Activated T-helper 17 cell treated with anti-CD3 and anti-CD28 coated beads, Interleukin-2, amount 50 U/mL, for 72 hours (primary cell): ENCODE data around the gene TCF7L1. TPM values are rescaled to one million over a fixed set of nuclear protein-coding genes. Genes with fewer than 3 reads are reported as not detected.

Source experiments
- ATAC-seq: fragments of 150-1000 bp; cut with Tn5 transposase; replicated peaks from 2 replicates; pipeline ENCODE4 v1.10.0; 2021; ENCODE audit warnings: mild to moderate bottlenecking, moderate library complexity
- H3K27ac Mint-ChIP-seq: one replicate; pipeline ENCODE4 v1.8.0; 2022; ENCODE audit warnings: mixed read lengths
- H3K27me3 Mint-ChIP-seq: one replicate; pipeline ENCODE4 v1.8.0; 2022; ENCODE audit warnings: mixed read lengths
- H3K36me3 Mint-ChIP-seq: one replicate; pipeline ENCODE4 v1.8.0; 2022; ENCODE audit warnings: low read depth, mild to moderate bottlenecking, mixed read lengths
- H3K4me1 Mint-ChIP-seq: one replicate; pipeline ENCODE4 v1.8.0; 2022; ENCODE audit warnings: mixed read lengths
- H3K4me3 Mint-ChIP-seq: one replicate; pipeline ENCODE4 v1.8.0; 2022; ENCODE audit warnings: mild to moderate bottlenecking, mixed read lengths
- H3K9me3 Mint-ChIP-seq: one replicate; pipeline ENCODE4 v1.8.0; 2022; ENCODE audit warnings: mixed read lengths
- total RNA-seq, 2 donors: library from RNA; stranded (reverse); gene quantifications; one replicate each; pipeline ENCODE4 v1.2.3, GENCODE V29; 2022

Gene TCF7L1
- total RNA-seq, 2 donors from 2014 or later = not detected

DNA sequence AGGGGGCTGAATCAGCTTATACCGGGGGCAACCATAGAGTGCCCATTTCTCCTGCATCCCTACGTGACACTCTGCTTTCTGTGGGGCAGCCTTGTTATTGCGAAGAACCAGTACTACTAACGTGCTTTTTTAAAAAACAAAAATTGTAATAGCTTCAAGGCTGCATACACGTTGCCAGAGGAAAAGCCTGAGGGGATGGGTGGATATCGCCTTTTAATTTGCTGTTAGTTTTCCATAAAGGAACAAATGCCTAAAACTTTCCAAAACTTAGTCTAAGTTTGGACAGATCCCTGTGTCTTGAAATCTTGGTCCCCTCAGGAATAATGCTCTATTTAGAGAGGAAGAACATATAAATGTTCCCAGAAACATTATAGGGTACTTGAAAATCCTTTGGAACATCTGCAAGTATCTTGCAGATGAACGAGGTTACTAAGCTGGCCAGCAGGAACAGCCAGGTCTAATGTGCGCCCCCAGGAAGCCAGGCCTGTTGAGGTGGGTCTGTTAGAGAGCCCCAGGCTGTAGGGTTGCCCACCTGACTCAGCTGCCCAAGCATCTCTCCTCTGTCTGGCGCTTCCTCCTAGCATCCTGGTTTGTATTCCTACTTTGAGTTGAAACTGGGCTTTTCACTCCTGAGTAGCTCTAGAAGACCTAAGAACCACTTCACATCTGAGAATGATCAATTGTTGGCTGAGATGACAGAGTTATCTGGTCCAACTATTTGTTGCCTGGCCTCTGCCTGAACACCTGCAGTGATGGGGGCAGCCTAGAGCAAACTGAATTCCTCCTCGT lies 97.7 kb downstream of the TCF7L1 start:
- Mint-ChIP-seq H3K4me3 (no peak overlapping the region), H3K27ac (no peak overlapping the region), H3K9me3 (no peaks in the 10 kb centered on the region), H3K4me1 (no peaks in the 10 kb centered on the region), H3K27me3 (peaks cover 20% of the 10 kb centered on the region), H3K36me3 (no peaks in the 10 kb centered on the region)
- ATAC-seq = no peak

DNA sequence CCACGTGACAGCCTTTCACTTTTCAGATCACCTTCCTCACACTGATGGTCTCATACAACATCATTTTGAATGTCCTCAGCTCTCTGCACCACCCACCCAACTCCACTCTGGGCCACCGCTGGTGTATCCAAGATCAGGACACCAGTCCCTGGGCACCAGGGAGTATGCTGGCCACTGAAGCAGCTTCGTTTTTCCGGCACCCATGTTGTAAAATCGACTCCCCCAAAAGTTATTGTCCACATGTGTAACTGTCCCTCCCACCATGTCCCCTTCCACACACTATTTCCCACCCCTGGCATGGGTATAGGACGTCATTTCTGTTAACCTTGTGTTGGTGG lies 98.2 kb downstream of the TCF7L1 start:
- ATAC-seq = no peak
- Mint-ChIP-seq H3K27ac (no peak overlapping the region), H3K27me3 (peaks cover 20% of the 10 kb centered on the region), H3K4me1 (no peaks in the 10 kb centered on the region), H3K9me3 (no peaks in the 10 kb centered on the region), H3K36me3 (no peaks in the 10 kb centered on the region), H3K4me3 (no peak overlapping the region)

DNA sequence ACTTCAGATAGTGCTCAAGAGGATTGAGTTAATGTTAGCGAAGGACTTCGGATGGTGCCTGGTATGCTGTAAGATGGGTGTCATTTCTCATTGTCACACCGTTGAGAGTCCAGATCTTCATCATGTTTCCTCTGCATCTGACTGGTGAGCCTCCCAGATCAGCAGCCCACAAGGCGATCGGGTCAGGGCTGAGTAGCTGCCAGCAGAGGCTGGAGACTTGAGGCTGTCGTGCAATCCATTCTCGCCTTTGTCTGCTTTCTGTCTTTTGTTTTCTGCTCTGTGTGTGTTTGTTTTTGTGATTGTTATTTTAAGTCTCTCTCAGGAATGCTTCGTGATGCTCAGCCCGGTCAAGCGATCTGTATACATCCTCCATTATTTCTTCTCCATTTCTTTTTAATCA lies 98.8 kb downstream of the TCF7L1 start:
- Mint-ChIP-seq H3K27ac (no peak overlapping the region), H3K36me3 (no peaks in the 10 kb centered on the region), H3K9me3 (no peaks in the 10 kb centered on the region), H3K4me3 (no peak overlapping the region), H3K4me1 (no peaks in the 10 kb centered on the region), H3K27me3 (peaks cover 21% of the 10 kb centered on the region)
- ATAC-seq = no peak

DNA sequence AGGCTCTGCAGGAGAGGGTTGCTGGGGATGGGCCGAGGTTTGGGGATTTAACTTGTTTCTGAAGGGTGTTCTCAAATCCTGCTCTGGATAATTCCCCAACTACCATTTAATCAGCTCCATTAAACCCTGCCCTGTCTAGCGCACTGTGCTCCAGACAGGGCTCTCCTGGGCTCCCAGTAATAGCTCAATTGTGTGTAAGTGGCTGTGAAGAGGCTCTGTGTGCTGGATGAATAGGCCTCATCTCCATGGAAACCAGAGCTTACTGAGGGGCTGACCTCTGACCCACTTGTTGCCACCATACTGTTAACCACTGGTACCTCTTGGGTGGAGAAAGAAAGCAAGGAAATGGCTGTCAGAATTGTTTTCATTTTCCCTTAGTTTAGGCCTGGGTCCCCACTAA lies 101.7 kb downstream of the TCF7L1 start:
- Mint-ChIP-seq H3K27ac (no peak overlapping the region), H3K9me3 (no peaks in the 10 kb centered on the region), H3K27me3 (peaks cover 32% of the 10 kb centered on the region), H3K4me3 (no peak overlapping the region), H3K36me3 (no peaks in the 10 kb centered on the region), H3K4me1 (no peaks in the 10 kb centered on the region)
- ATAC-seq = no peak

DNA sequence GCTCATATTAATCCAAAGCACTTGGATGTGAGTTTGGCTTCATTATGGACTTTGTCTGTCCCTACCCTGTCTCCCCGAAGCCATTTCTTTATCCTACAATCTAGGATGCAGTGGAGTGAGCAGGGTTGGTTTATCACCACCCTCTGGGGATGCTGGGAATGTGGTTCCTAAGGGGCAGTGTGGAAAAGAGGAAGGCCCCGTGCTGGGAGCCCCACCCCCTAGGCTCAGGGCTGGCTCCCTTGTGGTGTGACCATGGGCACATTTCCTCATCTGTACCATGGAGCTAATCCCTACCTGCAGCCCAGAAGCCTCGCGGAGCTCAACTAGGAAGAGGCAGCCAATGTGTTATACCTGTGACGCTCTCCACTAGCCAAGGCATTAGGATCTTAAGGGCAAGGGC lies 102.1 kb downstream of the TCF7L1 start:
- Mint-ChIP-seq H3K36me3 (no peaks in the 10 kb centered on the region), H3K27me3 (peaks cover 32% of the 10 kb centered on the region), H3K4me3 (no peak overlapping the region), H3K9me3 (no peaks in the 10 kb centered on the region), H3K27ac (no peak overlapping the region), H3K4me1 (no peaks in the 10 kb centered on the region)
- no peak for ATAC-seq

DNA sequence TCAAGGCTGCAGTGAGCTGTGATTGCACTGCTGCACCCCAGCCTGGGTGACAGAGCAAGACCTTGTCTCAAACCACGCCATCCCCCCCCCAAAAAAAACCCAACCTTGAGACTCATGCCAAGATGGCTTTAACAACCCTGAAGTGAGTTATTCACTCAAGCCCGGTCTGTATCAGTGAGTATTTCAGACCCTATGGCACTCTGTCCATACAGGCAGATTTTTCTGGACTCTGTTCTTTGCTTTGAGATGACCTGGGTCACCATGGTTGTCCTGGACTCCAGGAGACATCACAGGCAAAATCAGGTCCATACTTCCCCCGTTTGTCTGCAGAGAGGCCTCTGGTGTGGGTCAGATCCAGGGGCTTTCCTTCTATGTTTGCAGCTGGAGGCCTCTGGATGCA lies 102.9 kb downstream of the TCF7L1 start:
- H3K4me3 Mint-ChIP-seq = no peak overlapping the region
- no peak for ATAC-seq
- H3K27me3 Mint-ChIP-seq = peaks cover 32% of the 10 kb centered on the region
- H3K4me1 Mint-ChIP-seq = no peaks in the 10 kb centered on the region
- no peak overlapping the region for H3K27ac Mint-ChIP-seq
- no peaks in the 10 kb centered on the region for H3K36me3 Mint-ChIP-seq
- H3K9me3 Mint-ChIP-seq = no peaks in the 10 kb centered on the region

DNA sequence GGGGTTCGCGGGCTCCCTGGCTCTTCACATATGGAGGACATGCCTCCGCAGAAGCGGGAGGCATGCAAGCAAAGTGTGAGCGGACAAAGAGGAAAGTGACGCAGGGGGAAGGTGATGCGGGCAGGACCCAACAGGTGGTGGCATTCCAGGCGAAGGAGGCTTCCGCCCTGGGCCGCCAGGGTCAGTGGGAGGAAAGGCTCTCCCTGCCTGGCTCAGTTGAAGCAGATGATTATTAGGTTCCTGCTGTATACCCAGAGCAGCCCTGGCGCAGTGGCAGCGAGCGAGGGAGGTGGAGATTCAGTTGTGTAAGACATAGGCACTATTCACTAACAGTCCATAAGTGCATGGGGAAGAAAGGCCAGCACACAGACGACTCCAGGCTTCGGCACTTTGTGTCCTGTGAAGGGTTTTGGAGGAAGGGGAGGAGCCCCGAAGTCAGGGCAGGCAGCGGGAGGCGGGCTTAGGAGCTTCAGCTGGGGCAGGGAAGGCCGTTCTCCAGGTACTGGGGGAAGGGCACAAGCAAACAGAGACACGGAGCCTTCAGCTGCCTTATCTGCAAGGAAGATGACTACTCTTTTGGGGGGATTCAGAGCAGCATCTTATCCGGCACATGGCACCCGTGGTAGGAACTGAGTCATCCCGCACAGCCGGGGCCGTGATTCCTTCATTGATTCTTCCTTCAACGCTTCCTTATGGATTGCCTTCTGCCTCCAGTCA lies 104.8 kb downstream of the TCF7L1 start:
- H3K36me3 Mint-ChIP-seq = no peaks in the 10 kb centered on the region
- no peak overlapping the region for H3K4me3 Mint-ChIP-seq
- peaks cover 24% of the 10 kb centered on the region for H3K27me3 Mint-ChIP-seq
- H3K4me1 Mint-ChIP-seq = no peaks in the 10 kb centered on the region
- ATAC-seq = no peak
- H3K27ac Mint-ChIP-seq = no peak overlapping the region
- no peaks in the 10 kb centered on the region for H3K9me3 Mint-ChIP-seq

DNA sequence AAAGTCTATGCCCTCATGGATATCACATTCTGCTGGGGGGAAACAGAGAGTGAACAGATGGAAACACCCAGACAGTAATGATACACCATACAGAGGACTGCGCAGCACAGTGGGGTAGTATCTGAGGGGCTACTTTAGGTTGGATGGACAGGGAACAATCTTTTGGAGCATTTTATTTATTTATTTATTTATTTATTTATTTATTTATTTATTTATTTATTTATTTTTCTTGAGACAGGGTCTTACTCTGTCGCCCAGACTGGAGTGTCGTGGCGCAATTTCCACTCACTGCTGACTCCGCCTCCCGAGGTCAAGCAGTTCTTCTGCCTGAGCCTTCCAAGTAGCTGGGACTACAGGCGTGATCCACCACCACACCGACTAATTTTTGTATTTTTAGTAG lies 105.4 kb downstream of the TCF7L1 start:
- peaks cover 24% of the 10 kb centered on the region for H3K27me3 Mint-ChIP-seq
- no peak overlapping the region for H3K4me3 Mint-ChIP-seq
- no peaks in the 10 kb centered on the region for H3K9me3 Mint-ChIP-seq
- no peaks in the 10 kb centered on the region for H3K4me1 Mint-ChIP-seq
- no peaks in the 10 kb centered on the region for H3K36me3 Mint-ChIP-seq
- ATAC-seq = no peak
- H3K27ac Mint-ChIP-seq = no peak overlapping the region

DNA sequence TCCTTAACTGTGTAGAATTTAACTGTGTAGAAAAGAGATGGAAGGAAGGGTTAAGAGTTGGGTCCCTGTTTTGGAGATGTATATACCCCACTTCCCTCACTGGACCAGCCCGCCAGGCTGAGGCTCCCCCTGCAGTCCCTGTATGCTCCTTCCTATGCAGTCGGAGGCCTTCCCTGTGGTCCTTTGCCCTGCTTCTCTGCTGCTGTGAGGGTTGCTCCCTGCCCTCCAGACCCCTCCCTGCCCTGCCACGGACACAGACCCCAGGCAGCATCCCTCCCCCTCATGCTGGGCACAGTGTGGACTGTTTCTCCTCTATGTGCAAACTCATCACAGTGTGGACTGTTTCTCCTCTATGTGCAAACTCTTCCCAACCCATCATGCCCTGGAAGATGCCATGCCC lies 105.9 kb downstream of the TCF7L1 start:
- Mint-ChIP-seq H3K36me3 (no peaks in the 10 kb centered on the region), H3K4me1 (no peaks in the 10 kb centered on the region), H3K4me3 (no peak overlapping the region), H3K9me3 (no peaks in the 10 kb centered on the region), H3K27ac (no peak overlapping the region), H3K27me3 (peaks cover 28% of the 10 kb centered on the region)
- no peak for ATAC-seq

DNA sequence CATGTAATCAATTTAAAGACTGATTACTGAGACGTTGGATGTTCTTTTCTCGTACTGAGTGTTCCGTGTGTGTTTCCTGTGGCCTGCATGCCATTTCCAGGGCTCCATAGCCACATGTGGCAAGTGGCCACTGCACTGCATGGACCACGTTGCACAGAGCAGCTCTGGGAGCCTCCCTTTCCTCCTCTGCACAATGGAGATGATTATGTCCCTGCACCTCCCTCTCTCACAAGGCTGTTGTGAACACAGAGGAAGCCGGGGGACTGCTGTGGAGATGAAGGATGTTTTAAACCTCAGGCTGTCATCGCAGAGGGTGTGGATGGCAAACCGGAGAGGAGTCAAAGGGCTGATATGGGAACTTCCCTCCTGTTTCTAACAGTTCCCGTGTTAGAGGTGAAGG lies 106.9 kb downstream of the TCF7L1 start:
- Mint-ChIP-seq H3K36me3 (no peaks in the 10 kb centered on the region), H3K27ac (no peak overlapping the region), H3K4me1 (no peaks in the 10 kb centered on the region), H3K4me3 (no peak overlapping the region), H3K27me3 (peaks cover 27% of the 10 kb centered on the region), H3K9me3 (no peaks in the 10 kb centered on the region)
- ATAC-seq = no peak

DNA sequence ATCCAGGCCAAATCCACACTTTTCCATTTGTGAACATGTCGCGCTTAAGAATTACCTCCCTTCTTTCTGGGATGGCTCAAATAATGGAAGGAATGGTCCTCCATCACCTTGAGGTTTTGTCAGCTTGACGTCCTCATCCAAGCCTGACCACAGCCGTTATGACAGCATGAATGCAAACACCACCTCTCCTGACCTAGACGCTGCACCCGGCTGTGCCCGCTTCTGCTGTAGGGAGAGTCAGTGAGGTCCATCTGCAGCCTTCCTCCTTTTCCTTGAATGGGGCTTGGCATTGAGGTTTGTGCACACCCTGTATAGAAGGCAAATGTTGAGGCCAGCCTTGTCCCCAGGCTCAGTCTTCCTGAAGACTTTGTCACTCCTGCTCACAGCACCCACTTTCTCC lies 109.1 kb downstream of the TCF7L1 start:
- no peaks in the 10 kb centered on the region for H3K36me3 Mint-ChIP-seq
- no peak overlapping the region for H3K27ac Mint-ChIP-seq
- H3K4me3 Mint-ChIP-seq = no peak overlapping the region

DNA sequence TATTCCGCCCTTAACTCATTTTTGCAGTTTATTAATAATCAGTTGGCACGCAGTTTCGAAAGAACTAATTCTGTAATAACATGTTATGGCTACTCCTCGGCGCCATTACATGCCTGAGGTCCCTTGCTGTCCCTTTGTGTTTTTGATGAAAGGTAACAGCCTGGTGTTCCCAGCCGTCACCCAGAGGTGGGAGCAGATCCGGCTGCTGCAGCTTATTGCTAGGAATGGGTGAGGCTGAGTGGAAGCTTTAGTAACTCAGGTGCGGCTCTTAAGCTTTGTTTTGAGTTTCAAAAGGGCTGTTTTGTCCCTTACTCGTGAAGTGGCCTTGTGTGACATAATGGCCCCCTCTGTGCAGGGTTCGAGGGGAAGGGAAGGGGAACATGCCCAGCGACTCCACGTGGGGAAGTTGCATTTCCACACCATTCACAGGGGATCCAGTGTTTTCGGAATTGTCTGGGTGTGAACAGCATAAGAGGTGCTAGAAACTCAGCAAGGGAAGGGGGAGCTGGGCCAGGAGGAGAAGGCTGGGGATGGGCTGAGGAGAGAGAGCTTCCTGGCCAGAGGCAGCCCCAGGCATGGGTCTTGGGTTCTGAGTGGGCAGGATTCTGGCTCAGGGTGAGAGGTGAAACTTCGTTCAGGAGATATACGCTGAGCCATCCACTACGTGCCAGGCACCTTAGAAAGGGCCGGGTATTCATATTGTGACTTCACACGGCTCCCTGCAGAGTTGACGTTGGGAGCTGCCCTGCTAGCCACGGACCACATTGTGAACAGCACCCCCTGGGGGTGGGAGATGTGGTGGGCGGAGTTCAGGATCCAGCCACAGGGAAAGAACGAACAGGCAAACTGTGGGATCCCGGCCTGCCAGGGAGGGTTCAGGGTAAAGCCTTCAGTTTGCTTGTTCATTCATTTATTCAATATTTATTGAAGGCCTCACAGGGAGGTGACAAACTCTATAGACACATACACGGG lies 110.2 kb downstream of the TCF7L1 start:
- H3K27ac Mint-ChIP-seq = no peak overlapping the region
- H3K4me3 Mint-ChIP-seq = no peak overlapping the region
- peaks cover 9% of the 10 kb centered on the region for H3K27me3 Mint-ChIP-seq
- no peaks in the 10 kb centered on the region for H3K9me3 Mint-ChIP-seq
- no peaks in the 10 kb centered on the region for H3K36me3 Mint-ChIP-seq
- ATAC-seq = peak; percentile 46
- no peaks in the 10 kb centered on the region for H3K4me1 Mint-ChIP-seq

More for the DNA sequence above, 109.1 kb downstream of the TCF7L1 start:
- H3K27me3 Mint-ChIP-seq = peaks cover 19% of the 10 kb centered on the region
- no peak for ATAC-seq
- no peaks in the 10 kb centered on the region for H3K4me1 Mint-ChIP-seq
- no peaks in the 10 kb centered on the region for H3K9me3 Mint-ChIP-seq

DNA sequence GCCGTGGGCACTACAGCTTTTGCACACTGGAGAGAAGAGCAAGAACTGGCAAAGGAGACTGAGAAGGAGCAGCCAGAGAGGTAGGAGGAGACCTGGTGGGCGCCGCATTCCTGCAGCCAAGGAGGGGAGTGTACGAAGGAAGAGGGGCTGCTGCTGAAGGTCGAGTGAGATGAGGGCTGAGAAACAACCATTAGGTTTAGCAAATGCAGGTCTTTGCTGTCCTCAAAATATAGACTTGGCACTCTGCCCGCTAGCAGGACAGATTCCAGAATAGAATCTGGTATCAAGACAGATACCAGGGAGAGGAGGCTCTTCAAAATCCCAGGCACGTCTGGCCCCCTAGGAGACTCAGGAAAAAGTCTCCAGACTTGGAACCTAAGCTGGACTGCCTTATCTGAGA lies 111.6 kb downstream of the TCF7L1 start:
- Mint-ChIP-seq H3K27me3 (peaks cover 7% of the 10 kb centered on the region), H3K9me3 (no peaks in the 10 kb centered on the region), H3K4me3 (no peak overlapping the region), H3K36me3 (no peaks in the 10 kb centered on the region), H3K27ac (no peak overlapping the region), H3K4me1 (no peaks in the 10 kb centered on the region)
- ATAC-seq = no peak

DNA sequence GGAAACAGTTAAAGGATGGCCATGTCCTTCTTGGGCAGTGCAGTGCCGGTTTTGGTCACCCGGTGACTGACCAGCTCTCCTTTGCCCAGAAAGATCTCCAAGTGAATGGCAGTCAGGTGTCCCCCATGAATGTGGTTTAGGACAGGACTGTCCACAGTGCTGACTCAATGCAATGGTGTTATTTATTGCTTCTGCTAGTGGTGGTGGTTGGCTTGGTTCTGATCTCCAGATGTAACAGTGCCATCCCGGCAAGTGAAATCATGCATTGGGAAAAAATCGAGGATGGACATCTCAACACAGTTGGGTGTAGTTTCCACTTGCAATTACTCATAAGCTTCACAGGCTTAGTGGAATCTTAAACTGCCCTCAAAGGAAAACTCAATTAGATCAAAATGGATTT lies 112.7 kb downstream of the TCF7L1 start:
- H3K36me3 Mint-ChIP-seq = no peaks in the 10 kb centered on the region
- H3K27me3 Mint-ChIP-seq = peaks cover 7% of the 10 kb centered on the region
- no peaks in the 10 kb centered on the region for H3K9me3 Mint-ChIP-seq
- no peak overlapping the region for H3K4me3 Mint-ChIP-seq
- H3K27ac Mint-ChIP-seq = no peak overlapping the region
- ATAC-seq = no peak
- no peaks in the 10 kb centered on the region for H3K4me1 Mint-ChIP-seq
